C4-2B (cell line): ENCODE data around the gene MDK.

Experiments
- ZFX ChIP-seq: fragments of 450-650 bp; IDR thresholded peaks from 2 replicates; pipeline ENCODE4 v1.6.1; 2017
- TF ChIP-seq, protein P1 (sequence below): fragments of 450-650 bp; conservative IDR thresholded peaks from 2 replicates; pipeline ENCODE4 v1.5.1; 2017; ENCODE audit warnings: mild to moderate bottlenecking

DNA sequence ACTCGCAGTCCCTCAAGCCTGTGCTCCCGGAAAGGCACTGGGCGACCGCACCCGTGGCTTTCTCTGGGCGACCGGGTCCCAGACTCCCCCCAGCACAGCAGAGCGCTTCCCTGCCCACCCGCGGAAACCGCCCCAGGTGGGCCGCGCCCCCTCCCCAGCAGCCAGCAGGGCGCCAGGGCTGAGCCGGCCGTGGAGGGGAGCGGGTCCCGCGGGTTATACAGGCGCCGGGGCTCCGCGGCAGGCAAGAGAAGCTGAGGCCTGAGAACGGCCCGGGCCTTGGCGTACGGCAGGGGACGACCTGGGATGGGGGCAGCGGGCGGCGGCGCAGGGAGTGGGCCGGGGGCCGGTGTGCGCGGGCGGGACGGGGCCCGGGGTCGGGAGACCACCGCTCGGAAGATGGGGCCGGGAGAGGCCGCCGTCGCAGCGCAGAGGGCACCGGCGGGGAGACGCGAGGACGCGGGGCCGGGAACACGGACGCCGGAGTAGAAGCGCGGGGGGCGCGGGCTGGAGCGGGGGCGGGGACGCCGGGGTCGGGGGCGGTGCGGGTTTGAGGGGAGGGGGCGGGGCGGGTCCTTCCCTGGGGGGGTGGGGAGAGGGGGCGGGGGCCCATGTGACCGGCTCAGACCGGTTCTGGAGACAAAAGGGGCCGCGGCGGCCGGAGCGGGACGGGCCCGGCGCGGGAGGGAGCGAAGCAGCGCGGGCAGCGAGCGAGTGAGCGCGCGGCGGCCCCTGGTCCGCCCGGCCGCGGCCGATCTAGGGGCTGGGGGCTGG, at the start of gene MDK:
- TF ChIP-seq, protein P1, sequence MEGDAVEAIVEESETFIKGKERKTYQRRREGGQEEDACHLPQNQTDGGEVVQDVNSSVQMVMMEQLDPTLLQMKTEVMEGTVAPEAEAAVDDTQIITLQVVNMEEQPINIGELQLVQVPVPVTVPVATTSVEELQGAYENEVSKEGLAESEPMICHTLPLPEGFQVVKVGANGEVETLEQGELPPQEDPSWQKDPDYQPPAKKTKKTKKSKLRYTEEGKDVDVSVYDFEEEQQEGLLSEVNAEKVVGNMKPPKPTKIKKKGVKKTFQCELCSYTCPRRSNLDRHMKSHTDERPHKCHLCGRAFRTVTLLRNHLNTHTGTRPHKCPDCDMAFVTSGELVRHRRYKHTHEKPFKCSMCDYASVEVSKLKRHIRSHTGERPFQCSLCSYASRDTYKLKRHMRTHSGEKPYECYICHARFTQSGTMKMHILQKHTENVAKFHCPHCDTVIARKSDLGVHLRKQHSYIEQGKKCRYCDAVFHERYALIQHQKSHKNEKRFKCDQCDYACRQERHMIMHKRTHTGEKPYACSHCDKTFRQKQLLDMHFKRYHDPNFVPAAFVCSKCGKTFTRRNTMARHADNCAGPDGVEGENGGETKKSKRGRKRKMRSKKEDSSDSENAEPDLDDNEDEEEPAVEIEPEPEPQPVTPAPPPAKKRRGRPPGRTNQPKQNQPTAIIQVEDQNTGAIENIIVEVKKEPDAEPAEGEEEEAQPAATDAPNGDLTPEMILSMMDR = no peak
- TF ChIP-seq ZFX = no peak
